ENCODE measurements around the gene ACADSB.

The ACADSB gene

DNA sequence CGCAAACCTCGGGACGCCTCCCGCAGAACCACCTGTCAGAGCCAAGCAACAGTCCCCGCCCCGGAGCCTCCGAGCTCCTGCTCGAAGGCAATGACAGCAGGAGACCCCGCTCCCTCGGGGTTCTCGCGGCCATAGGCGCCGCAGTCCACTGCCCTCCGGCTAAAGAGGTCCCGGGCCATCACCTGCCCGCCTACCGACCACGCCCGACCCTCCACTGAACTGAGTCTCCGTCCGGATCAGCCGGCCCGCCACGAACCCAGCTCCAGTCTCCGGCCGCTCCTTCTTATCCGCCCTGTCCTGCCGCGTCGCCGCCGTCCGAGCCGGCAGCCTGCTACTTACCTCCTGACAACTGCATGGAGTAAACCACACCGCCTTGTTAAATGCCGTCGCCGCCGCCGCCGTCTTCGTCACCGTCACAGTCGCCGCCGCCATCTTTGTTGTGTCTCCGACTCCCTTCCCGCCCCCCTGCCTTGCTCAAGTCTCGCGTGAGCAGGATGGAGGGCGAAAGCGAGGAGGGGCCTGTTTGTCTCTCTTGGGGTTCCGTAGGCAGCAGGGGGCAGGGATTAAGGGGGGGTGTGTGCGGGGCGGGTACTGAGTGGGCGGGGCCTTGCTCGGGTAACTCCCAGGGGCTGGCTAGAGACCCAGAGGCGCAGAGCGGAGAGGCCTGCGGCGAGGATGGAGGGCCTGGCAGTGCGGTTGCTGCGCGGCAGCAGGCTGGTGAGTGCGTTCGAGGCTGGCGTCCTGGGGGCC, at the start of gene ACADSB, which contains the start of gene IKZF5:
TSS of gene ACADSB (plus strand) at position 652 of the 750 bp plus-strand sequence. CDS start at position 676, 24 bp downstream.
TSS of gene IKZF5 (minus strand) at position 441 of the 750 bp plus-strand sequence. CDS start 10,170 bp downstream, outside the sequence.
- DNase-seq = peak; percentile 84

GRCh38 chr10:122962405-122962804, 46.4 kb upstream of the ACADSB start:
- DNase-seq = no peak

DNA sequence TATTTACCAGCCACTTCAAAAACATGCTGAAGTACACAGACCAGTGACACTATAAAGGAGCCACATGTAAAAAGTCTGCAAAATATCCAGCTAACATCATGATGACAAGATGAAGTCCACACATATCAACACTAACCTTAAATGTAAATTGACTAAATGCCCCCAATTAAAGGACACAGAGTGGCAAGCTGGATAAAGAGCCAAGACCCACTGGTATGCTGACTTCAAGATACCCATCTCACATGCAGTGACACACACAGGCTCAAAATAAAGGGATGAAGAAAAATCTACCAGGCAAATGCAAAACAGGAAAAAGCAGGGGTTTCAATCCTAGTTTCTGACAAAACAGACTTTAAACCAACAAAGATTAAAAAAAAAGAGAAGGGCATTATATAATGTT, 41.9 kb upstream of the ACADSB start:
- DNase-seq = no peak

- DNase-seq = no peak
Measured at GRCh38 chr10:122968698-122969097, 40.1 kb upstream of the ACADSB start.

- no peak for DNase-seq
Measured at GRCh38 chr10:122974023-122974422, 34.8 kb upstream of the ACADSB start.

GRCh38 chr10:122974543-122975064, 34.2 kb upstream of the ACADSB start:
- DNase-seq = no peak

DNA sequence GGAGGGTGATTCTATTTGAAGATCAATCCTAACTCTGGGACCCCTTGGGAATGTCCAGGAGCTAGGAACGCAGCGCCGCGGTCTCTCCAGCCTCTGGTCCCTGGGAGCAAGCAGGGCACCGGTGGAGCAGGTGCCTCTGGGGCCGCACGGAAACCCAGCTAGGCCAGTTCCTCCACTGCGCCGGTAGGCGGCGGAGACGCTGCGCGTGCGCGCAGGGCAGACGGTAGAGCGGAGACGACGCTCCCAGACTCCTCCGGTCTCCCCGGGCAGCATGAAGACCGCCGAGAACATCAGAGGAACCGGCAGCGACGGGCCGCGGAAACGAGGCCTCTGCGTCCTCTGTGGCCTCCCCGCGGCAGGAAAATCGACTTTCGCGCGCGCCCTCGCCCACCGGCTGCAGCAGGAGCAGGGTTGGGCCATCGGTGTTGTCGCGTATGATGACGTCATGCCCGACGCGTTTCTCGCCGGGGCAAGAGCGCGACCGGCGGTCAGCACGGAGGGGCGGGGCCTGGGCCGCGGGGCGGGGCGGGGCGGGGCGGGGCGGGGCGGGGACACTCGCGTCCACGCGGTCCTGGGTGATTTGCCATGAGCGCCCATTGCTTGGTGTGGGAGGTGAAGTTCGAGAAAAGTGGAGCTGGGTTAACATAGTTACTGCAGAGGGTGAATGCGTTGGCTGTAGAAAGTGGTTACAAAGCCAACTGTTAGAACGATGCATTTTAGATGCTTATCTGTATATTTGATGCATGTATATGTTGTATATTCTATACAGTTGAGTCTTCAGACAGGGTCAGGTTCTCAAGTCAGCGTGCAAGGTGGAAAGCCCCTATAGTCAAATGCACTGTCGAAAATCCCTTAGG, 28.4 kb upstream of the ACADSB start, which contains the start of gene PSTK:
TSS of gene PSTK (plus strand) at position 193 of the 857 bp plus-strand sequence. CDS start at position 272, 79 bp downstream.
- DNase-seq = peak; percentile 73

DNA sequence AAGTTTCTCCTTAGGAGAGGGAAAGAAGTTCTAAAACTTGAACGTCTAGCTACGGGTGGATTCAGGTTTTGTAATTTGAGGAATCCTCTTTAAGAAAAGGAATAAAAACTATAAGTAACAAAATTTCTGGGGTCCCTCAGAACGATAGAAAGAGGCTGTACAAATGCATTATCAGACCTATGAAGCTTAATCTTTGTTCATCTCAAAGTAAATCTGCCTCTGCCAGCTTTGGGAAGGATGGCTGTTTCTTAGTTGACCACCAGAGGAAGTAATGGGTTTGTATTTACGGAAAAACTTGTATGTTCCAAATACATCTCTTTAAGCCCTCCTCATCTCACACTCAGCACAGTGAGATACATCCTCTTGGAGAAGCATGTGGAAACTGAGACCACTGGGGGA, 27.7 kb upstream of the ACADSB start:
- DNase-seq = peak; percentile 24

DNA sequence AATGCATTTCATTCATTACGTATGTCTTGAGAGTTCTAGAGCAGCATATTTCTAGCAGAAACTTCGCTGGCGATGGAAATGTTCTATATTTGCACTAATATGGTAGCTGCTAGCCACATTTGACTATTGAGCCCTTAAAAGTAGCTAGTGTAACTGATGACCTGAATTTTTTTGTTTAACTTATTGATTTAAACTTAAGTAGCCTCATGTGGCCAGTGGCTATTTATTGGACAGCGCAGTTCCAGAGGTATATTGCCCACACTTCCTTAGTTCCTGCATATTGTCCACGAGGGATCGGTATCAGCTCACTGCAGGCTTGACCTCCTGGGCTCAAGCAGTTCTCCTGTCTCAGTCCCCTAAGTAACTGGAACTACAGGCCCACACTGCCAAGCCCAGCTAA, 24.9 kb upstream of the ACADSB start:
- no peak for DNase-seq

DNA sequence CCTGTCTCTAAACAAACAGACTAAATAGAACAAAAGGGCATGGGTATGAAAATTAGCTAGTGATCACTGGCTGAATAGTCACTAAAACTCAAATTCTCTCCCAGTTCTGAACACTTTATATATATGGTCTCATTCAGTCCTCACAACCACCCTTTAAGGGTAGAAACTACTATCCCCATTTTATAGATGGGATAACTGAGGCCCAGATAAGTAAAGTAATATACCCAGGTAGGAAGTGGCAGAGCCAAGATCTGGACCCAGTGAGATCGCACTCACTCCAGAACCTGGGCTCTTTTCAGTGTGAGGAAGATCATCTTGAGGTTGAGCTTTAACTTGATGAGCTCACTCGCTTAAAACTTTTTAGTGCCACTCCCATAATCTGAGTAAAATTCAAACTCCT, 24.1 kb upstream of the ACADSB start:
- DNase-seq = no peak

DNA sequence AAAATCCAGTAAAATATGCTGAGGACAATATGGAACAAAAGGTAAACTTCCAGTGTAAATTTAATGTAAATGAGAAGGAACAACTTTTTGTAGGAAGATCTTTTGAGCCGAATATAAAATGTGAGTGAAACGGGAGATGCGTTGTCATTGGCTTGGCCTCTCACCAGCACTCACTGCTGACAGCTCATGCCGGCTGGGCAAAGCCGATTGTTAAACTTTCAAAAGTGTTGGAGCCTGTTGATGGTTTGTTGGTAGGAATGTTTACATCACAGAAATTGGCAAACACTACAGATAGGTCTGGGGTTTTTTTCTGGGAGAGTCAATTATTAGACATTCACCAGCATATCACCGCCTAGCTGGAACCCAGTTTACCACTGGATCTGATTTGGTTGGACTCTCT, 22.5 kb upstream of the ACADSB start:
- no peak for DNase-seq

DNA sequence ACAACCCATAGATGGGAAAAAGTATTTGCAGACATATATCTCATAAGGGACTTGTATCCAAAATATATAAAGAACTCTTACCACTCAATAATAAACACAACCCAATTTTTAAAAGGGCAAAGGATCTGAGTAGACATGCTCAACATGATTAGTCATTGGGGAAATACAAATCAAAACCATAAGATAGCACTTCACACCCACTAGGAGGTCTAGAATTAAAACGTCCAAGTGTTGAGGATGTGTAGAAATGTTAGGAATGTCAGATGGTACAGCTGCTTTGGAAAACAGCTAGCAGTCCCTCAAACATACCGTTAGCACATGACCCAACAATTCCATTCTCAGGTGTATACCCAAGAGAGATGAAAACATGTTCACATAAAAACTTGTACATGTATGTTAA, 20.3 kb upstream of the ACADSB start:
- no peak for DNase-seq

DNA sequence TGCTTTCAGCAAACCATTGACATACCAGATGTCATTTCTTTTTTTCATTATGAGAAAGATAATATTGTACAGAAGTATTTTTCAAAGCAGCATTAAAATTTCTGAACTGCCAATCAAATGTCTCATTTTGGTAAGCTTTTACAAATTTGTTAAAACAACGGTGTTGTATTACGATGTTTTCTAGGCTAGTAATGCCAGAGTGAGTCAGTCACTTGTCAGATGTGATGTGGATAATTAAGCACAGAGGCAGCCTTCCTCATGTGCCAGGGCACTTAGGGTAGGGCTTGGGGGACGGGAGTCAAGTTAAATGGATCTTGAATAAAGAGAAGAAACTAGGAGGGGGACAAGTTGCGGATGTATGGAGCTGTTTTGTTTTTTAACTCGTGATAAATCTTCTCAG, 18.5 kb upstream of the ACADSB start:
- no peak for DNase-seq

- no peak for DNase-seq
Measured at GRCh38 chr10:122992031-122992585, 16.7 kb upstream of the ACADSB start.

DNA sequence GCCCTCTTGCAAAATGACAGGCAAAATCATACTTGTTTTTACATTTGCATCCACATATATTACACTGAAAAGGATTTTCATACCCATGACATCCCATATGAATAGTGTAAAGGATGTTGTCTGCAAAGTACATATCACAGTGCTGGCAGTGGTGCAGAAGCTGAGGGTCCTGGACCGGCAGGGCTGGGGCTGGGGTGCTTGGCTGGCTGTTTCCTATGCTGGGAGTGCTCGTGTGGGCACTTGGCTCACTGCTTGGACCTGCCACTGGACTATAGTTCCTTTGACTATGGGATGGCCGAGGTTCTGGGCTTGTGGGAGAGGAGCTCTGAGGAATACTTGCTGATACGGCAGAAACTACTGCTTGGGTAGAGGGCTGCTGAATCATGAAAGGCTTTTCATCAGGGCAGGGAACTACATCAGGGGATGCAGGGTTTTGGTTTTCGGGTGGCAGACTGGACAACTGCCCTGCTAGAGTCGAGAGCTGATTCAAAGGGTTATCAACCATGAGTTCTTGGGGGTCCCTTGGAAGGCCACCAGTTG, 14.9 kb upstream of the ACADSB start:
- DNase-seq = no peak

DNA sequence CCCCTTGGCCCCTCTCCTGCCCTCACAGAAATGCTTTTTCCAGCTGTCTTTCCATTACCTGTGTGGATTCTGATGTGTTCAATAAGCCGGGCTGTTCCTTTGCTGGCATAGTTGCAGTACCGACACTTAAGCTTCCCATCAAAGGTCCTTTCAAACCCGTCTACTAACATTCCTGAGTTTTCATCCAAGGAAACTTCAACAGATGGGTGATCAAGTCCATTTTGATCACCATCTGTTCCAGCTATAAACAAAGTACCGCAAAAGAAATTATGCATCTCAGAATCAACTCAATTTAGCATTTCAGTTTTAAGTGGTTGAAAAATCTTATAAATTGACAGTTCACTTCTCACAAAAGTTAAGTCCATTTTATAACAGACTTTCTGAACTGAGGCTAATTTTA, 12.9 kb upstream of the ACADSB start:
- no peak for DNase-seq

DNA sequence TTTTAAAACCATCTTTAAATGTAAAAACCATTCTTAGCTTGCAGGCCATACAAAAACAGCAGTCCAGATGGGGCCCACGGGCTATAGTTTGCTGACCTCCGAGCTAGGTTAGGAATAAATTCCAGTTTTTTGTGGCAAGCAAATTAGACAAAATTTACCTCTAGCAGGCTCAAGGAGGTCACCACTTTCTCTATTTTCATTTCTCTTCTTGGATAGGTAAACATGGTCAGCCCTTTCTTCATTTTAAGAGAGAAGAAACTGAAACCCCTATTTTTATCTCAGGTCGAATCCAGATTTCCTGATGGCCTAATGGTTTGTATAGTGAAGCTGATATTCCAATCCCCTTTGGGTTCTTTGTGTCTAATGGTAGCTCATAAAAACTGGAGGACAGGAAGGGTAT, 10.9 kb upstream of the ACADSB start:
- DNase-seq = no peak

- DNase-seq = no peak
Measured at GRCh38 chr10:122998360-122998917, 10.4 kb upstream of the ACADSB start.

GRCh38 chr10:122998934-122999333, 9.9 kb upstream of the ACADSB start:
- no peak for DNase-seq

- DNase-seq = peak; percentile 36
Measured at GRCh38 chr10:122999347-122999746, 9.5 kb upstream of the ACADSB start.

DNA sequence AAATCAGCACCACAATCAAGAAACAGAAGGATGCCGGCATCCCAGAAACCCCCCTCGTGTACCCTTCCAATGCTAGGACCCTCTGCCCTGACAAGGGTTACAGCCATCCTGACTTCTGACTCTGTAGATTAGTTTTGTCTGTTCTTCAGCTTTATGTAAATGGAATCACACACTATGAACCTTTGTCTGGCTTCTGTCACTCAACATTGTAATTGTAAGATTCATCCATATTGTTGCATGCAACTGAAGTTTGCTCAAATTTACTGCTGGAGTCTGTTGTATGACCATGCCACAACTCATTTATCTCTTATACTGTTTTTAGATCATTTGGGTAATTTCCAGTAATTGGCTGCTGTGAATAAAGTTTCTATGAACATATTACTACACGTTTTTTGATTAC, 8.7 kb upstream of the ACADSB start:
- no peak for DNase-seq

- DNase-seq = no peak
Measured at GRCh38 chr10:123001370-123001769, 7.4 kb upstream of the ACADSB start.

DNA sequence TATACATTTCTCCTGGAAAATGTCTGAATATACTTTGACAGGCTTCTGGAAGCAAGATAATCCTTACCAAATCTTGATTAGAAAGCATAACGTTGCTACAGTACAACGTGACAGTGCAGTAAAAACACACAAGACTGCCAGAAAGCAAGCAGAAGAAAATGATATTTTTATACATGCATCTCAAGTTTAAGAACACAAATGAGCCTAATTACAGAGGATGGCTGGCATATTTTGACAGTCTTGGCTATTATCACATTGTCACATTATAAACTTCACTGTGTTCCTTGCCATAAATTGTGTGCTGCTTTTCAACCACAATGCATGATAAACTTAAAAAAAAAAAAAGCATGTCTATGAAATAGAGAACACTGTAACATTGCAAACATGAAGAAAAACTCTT, 4.5 kb upstream of the ACADSB start:
- DNase-seq = no peak

Measured in COR-L47 (cell line).